Nephron progenitor cell (in vitro differentiated cells): ENCODE results near the gene ADPRHL1.

Experiments used
- DNase-seq: peaks from one replicate; pipeline ENCODE4 v3.0.0; 2021
- H3K27ac Mint-ChIP-seq: 2 replicates; pipeline ENCODE4 v1.8.0; 2021; ENCODE audit warnings: mild to moderate bottlenecking, moderate library complexity, mixed read lengths
- H3K27me3 Mint-ChIP-seq: 2 replicates; pipeline ENCODE4 v1.8.0; 2021; ENCODE audit warnings: mild to moderate bottlenecking, low read depth, mixed read lengths; ENCODE audit not compliant: poor library complexity
- H3K36me3 Mint-ChIP-seq: 2 replicates; pipeline ENCODE4 v1.8.0; 2021; ENCODE audit warnings: low read depth, mixed read lengths
- H3K4me1 Mint-ChIP-seq: 2 replicates; pipeline ENCODE4 v1.8.0; 2021; ENCODE audit warnings: mixed read lengths
- H3K4me3 Mint-ChIP-seq: 2 replicates; pipeline ENCODE4 v1.8.0; 2021; ENCODE audit warnings: mild to moderate bottlenecking, moderate library complexity, mixed read lengths
- H3K9me3 Mint-ChIP-seq: 2 replicates; pipeline ENCODE4 v1.8.0; 2021; ENCODE audit warnings: mild to moderate bottlenecking, moderate library complexity, mixed read lengths
- CTCF ChIP-seq: fragments of 200-600 bp; sonication (generic); IDR thresholded peaks from 2 replicates; pipeline ENCODE4 v1.5.0; 2021; ENCODE audit warnings: antibody characterized with exemption

ADPRHL1 gene

GRCh38 chr13:113367771-113368170 lies 85.5 kb downstream of the ADPRHL1 start:
- DNase-seq: no peak
- no peaks in the 10 kb centered on the region for H3K9me3 Mint-ChIP-seq
- peaks cover 9% of the 10 kb centered on the region for H3K27me3 Mint-ChIP-seq
- no peak overlapping the region for H3K4me3 Mint-ChIP-seq
- peaks cover 28% of the 10 kb centered on the region for H3K4me1 Mint-ChIP-seq
- H3K27ac Mint-ChIP-seq: no peak overlapping the region
- TF ChIP-seq CTCF: no peak
- no peaks in the 10 kb centered on the region for H3K36me3 Mint-ChIP-seq

- peaks cover 32% of the 10 kb centered on the region for H3K4me1 Mint-ChIP-seq
- H3K36me3 Mint-ChIP-seq: no peaks in the 10 kb centered on the region
- no peak for TF ChIP-seq CTCF
- no peaks in the 10 kb centered on the region for H3K9me3 Mint-ChIP-seq
- no peak for DNase-seq
- no peak overlapping the region for H3K27ac Mint-ChIP-seq
- peaks cover 15% of the 10 kb centered on the region for H3K27me3 Mint-ChIP-seq
- H3K4me3 Mint-ChIP-seq: no peak overlapping the region
Observed at GRCh38 chr13:113367020-113367560, 86.2 kb downstream of the ADPRHL1 start.

GRCh38 chr13:113365971-113366588 lies 87.2 kb downstream of the ADPRHL1 start:
- Mint-ChIP-seq H3K4me3 (peak overlapping the region; percentile 75), H3K36me3 (no peaks in the 10 kb centered on the region)

GRCh38 chr13:113365583-113365970 lies 87.7 kb downstream of the ADPRHL1 start:
- H3K4me1 Mint-ChIP-seq: peaks cover 32% of the 10 kb centered on the region
- peak overlapping the region; percentile 69 for H3K27ac Mint-ChIP-seq
- no peaks in the 10 kb centered on the region for H3K36me3 Mint-ChIP-seq
- no peak for DNase-seq
- no peak for TF ChIP-seq CTCF
- H3K9me3 Mint-ChIP-seq: no peaks in the 10 kb centered on the region
- H3K4me3 Mint-ChIP-seq: peak overlapping the region; percentile 75
- peaks cover 23% of the 10 kb centered on the region for H3K27me3 Mint-ChIP-seq

More at GRCh38 chr13:113365971-113366588, 87.2 kb downstream of the ADPRHL1 start:
- Mint-ChIP-seq H3K9me3 (no peaks in the 10 kb centered on the region), H3K27me3 (peaks cover 25% of the 10 kb centered on the region), H3K4me1 (peaks cover 32% of the 10 kb centered on the region), H3K27ac (peak overlapping the region; percentile 69)
- DNase-seq: peak; percentile 22
- no peak for TF ChIP-seq CTCF

GRCh38 chr13:113364901-113365582 lies 88.2 kb downstream of the ADPRHL1 start:
- Mint-ChIP-seq H3K9me3 (no peaks in the 10 kb centered on the region), H3K36me3 (no peaks in the 10 kb centered on the region), H3K4me3 (peak overlapping the region; percentile 75), H3K27ac (no peak overlapping the region), H3K4me1 (peaks cover 32% of the 10 kb centered on the region), H3K27me3 (peaks cover 23% of the 10 kb centered on the region)
- DNase-seq: peak; percentile 23
- no peak for TF ChIP-seq CTCF
